Progenitor cell of endocrine pancreas (in vitro differentiated cells): ENCODE results near the gene SCYGR1. TPM values are rescaled to one million over a fixed set of nuclear protein-coding genes. Genes with fewer than 3 reads are reported as not detected.

Experiments used
- DNase-seq: peaks from one replicate; pipeline ENCODE4 v3.0.0; 2021; ENCODE audit warnings: low spot score; ENCODE audit not compliant: unreplicated experiment
- H3K27ac Mint-ChIP-seq: 2 replicates; pipeline ENCODE4 v1.8.0; 2021; ENCODE audit warnings: mild to moderate bottlenecking, moderate library complexity, mixed read lengths
- H3K27me3 Mint-ChIP-seq: 2 replicates; pipeline ENCODE4 v1.8.0; 2021; ENCODE audit warnings: mixed read lengths
- H3K36me3 Mint-ChIP-seq: 2 replicates; pipeline ENCODE4 v1.8.0; 2022; ENCODE audit warnings: mixed read lengths; ENCODE audit not compliant: insufficient read depth
- H3K4me1 Mint-ChIP-seq: 2 replicates; pipeline ENCODE4 v1.8.0; 2021; ENCODE audit warnings: low read depth, mixed read lengths
- H3K4me3 Mint-ChIP-seq: 2 replicates; pipeline ENCODE4 v1.8.0; 2021; ENCODE audit warnings: low read depth, mild to moderate bottlenecking, moderate library complexity, mixed read lengths
- H3K9me3 Mint-ChIP-seq: 2 replicates; pipeline ENCODE4 v1.8.0; 2021; ENCODE audit warnings: low read depth, mixed read lengths
- CTCF ChIP-seq: fragments of 200-600 bp; sonication (generic); IDR thresholded peaks from one replicate; pipeline ENCODE4 v1.5.0; 2021; ENCODE audit warnings: antibody characterized with exemption, mild to moderate bottlenecking; ENCODE audit not compliant: unreplicated experiment
- total RNA-seq: library from RNA; stranded (reverse); gene quantifications from 2 replicates; pipeline ENCODE4 v1.2.1, GENCODE V29; 2021

SCYGR1 gene
- total RNA-seq, 1 donor from 2014 or later, result not detected

GRCh38 chr2:227394401-227394800, 6.7 kb upstream of the SCYGR1 start:
- no peaks in the 10 kb centered on the region for H3K9me3 Mint-ChIP-seq
- H3K36me3 Mint-ChIP-seq, result no peaks in the 10 kb centered on the region
- DNase-seq, result no peak
- H3K4me3 Mint-ChIP-seq, result no peak overlapping the region
- no peaks in the 10 kb centered on the region for H3K27me3 Mint-ChIP-seq
- no peak for TF ChIP-seq CTCF
- H3K27ac Mint-ChIP-seq, result no peak overlapping the region
- no peaks in the 10 kb centered on the region for H3K4me1 Mint-ChIP-seq

DNA sequence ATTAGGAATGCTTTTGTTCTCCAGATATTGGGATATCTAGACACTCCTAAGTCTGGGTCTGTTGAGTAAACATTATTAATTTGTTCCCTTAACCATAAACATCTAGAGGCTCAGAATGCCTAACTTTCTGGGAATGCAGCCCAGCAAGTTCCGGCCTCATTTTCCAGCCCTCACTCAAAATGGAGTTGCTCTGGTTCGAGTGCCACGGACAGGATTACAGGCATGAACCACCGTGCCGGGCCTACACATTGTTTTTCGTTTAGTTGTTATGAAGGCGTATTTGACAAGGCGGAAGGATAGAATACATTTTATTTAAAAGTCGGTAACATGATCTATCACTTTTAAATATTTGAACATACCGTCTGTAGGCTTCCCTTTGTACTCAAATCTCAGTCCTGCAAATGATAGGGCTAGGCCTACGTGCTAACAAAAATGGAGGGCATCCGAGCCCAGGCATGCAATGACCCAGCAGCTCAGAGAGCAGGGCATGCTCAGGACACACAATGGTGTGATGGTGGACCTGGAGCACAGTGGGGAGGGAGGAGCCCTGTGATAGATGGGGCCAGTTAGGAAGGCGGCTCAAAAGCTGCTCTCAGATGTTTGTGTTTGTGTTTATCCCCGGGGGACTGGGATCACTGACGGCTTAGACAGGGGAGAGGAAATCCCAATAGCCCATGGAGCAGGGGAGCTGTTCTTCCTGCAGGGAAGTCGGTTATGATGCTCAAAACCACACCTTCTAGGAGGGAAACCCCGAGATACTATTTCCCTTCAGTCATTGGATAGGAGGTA, 2.9 kb upstream of the SCYGR1 start:
- Mint-ChIP-seq H3K4me3 (no peak overlapping the region), H3K36me3 (no peaks in the 10 kb centered on the region), H3K27me3 (no peaks in the 10 kb centered on the region), H3K27ac (no peak overlapping the region), H3K9me3 (no peaks in the 10 kb centered on the region), H3K4me1 (no peaks in the 10 kb centered on the region)
- DNase-seq, result no peak
- TF ChIP-seq CTCF, result no peak

- no peak overlapping the region for H3K4me3 Mint-ChIP-seq
- H3K9me3 Mint-ChIP-seq, result no peaks in the 10 kb centered on the region
- TF ChIP-seq CTCF, result no peak
- no peak overlapping the region for H3K27ac Mint-ChIP-seq
- no peaks in the 10 kb centered on the region for H3K4me1 Mint-ChIP-seq
- H3K27me3 Mint-ChIP-seq, result no peaks in the 10 kb centered on the region
- no peaks in the 10 kb centered on the region for H3K36me3 Mint-ChIP-seq
- DNase-seq, result no peak
These were observed 1.9 kb upstream of the SCYGR1 start for GRCh38 chr2:227389661-227390060.

DNA sequence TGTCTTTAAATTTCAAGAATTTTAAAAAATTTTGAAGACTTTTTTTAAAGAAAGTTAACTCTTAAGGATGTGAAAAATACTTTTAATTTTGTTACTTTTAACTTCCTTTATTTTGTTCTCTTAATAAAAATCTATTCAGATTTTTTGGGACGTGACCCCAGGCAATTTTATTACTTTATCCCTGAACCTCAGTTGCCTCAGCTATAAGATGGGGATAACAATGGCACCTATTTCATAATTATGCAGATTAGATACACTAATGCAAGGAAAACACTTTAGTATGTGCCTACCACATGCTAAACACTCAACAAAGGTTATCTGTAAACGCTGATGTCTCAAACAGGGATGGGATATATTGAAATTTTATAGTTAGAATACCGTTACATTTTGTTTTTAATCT, 1.5 kb upstream of the SCYGR1 start:
- H3K9me3 Mint-ChIP-seq, result no peaks in the 10 kb centered on the region
- no peak overlapping the region for H3K27ac Mint-ChIP-seq
- no peaks in the 10 kb centered on the region for H3K4me1 Mint-ChIP-seq
- TF ChIP-seq CTCF, result no peak
- no peaks in the 10 kb centered on the region for H3K27me3 Mint-ChIP-seq
- H3K4me3 Mint-ChIP-seq, result no peak overlapping the region
- DNase-seq, result no peak
- H3K36me3 Mint-ChIP-seq, result no peaks in the 10 kb centered on the region

DNA sequence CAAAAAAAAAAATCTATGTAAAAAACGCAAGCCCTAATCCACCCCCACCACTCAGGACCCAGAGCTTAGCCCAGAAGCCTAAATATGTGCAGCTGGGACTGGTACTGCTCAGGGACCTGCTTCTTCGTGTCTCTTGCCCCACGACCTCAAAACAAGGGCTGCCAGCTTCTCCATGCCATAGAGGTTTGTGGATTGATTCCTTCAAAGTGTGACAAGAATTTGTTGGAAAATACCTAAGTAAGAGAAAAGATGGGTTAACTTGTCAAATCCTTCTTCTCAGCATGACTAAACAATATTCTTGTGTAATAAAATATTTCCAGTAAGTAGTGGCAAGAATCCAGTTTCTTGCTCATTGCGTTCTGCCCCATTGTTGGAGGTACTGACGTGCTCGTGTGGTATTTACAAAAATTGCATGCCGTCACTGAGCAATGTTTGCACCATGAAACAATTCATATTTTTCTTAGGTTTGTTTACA, 825 bp upstream of the SCYGR1 start:
- Mint-ChIP-seq H3K4me1 (no peaks in the 10 kb centered on the region), H3K4me3 (no peak overlapping the region), H3K27me3 (peaks cover 3% of the 10 kb centered on the region), H3K27ac (no peak overlapping the region), H3K9me3 (no peaks in the 10 kb centered on the region), H3K36me3 (no peaks in the 10 kb centered on the region)
- no peak for TF ChIP-seq CTCF
- DNase-seq, result no peak
